Vagina (tissue), 2 donors: ENCODE measurements around the gene AQP7. TPM values are rescaled to one million over a fixed set of nuclear protein-coding genes. Genes with fewer than 3 reads are reported as not detected.

Experiments
- DNase-seq, 2 donors: peaks; one replicate each; pipeline ENCODE4 v3.0.0-alpha.2; 2017; ENCODE audit errors: extremely low spot score in 2 of 2
- H3K27ac ChIP-seq: fragments of 200-600 bp; sonication (generic); one replicate; pipeline ENCODE4 v1.5.1; 2019
- H3K27me3 ChIP-seq: fragments of 200-600 bp; sonication (generic); one replicate; pipeline ENCODE4 v1.5.1; 2019
- H3K36me3 ChIP-seq, 2 donors: fragments of 200-600 bp; sonication (generic); one replicate each; pipeline ENCODE4 v1.5.1; 2017 to 2019
- H3K4me1 ChIP-seq: fragments of 200-600 bp; sonication (generic); one replicate; pipeline ENCODE4 v1.5.1; 2019
- H3K4me3 ChIP-seq, 2 donors: fragments of 200-600 bp; sonication (generic); 1 replicate in 1 of 2; 2 replicates in 1 of 2; pipeline ENCODE4 v1.5.1; 2016 to 2019
- H3K9me3 ChIP-seq: fragments of 200-600 bp; sonication (generic); one replicate; pipeline ENCODE4 v1.5.1; 2019
- POLR2A ChIP-seq, 2 donors: fragments of 450-650 bp; IDR thresholded peaks; one replicate each; pipeline ENCODE4 v1.6.1; 2017; ENCODE audit warnings: antibody characterized with exemption in 2 of 2, mild to moderate bottlenecking in 2 of 2, moderate library complexity in 2 of 2
- POLR2AphosphoS5 ChIP-seq, 2 donors: sonication (generic); formaldehyde crosslinking; IDR thresholded peaks; one replicate each; pipeline ENCODE4 v1.9.0; 2017; ENCODE audit warnings: antibody characterized with exemption in 2 of 2, mild to moderate bottlenecking in 2 of 2, low read depth in 1 of 2; ENCODE audit not compliant: insufficient read depth in 1 of 2
- intact Hi-C: fragments of 100-400 bp; cut with DNase I; formaldehyde crosslinking; loops from one replicate; pipeline ENCODE4 v1.15.1; 2023
- total RNA-seq: library from RNA; depleted of rRNA; stranded (reverse); fragments of >200 nt; gene quantifications from one replicate; pipeline ENCODE4 v1.2.3, GENCODE V29; 2016
- TF ChIP-seq, protein P1 (sequence below), 3 experiments: fragments of 450-650 bp in 2 of 3; fragments of 200-600 bp in 1 of 3; sonication (generic) in 1 of 3; IDR thresholded peaks; one replicate each; pipeline ENCODE4 v1.5.1; 2017 to 2019; ENCODE audit warnings: antibody characterized with exemption in 3 of 3, mild to moderate bottlenecking in 2 of 3, moderate library complexity in 2 of 3

The AQP7 gene
- total RNA-seq, 1 donor from 2014 or later = 6.4 TPM

DNA sequence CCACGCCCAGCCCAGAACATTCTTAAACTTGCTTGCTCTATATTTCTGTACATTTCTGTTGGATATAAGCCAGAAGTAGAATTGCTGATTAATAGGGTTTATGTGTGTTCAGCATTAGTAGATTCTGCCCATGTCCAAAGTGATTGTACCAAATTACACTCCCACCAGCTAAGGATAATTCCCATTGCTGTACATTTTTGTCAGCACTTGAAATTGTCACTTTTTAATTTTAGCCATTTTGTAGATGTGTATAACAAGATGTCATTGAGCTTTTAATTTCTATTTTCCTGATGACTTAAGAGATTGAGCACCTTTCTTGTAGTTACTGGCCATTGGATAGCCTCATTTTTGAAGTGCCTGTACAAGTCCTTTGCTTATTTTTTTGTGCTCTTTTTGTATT lies 46.4 kb downstream of the AQP7 start:
- H3K36me3 ChIP-seq = peaks cover 0 to 20% of the 10 kb centered on the region in 2 donors
- intact Hi-C loops = no loop called here
- no peaks in the 10 kb centered on the region for H3K9me3 ChIP-seq
- H3K27me3 ChIP-seq = no peaks in the 10 kb centered on the region
- H3K27ac ChIP-seq = no peak overlapping the region
- no peaks in the 10 kb centered on the region for H3K4me1 ChIP-seq
- DNase-seq = no peak
- no peak overlapping the region for H3K4me3 ChIP-seq
- TF ChIP-seq POLR2AphosphoS5 (IDR thresholded peaks at IDR 0.05; ENCODE audit: insufficient read depth in 1 of 2, low read depth in 1 of 2) = no peak
- TF ChIP-seq, protein P1, sequence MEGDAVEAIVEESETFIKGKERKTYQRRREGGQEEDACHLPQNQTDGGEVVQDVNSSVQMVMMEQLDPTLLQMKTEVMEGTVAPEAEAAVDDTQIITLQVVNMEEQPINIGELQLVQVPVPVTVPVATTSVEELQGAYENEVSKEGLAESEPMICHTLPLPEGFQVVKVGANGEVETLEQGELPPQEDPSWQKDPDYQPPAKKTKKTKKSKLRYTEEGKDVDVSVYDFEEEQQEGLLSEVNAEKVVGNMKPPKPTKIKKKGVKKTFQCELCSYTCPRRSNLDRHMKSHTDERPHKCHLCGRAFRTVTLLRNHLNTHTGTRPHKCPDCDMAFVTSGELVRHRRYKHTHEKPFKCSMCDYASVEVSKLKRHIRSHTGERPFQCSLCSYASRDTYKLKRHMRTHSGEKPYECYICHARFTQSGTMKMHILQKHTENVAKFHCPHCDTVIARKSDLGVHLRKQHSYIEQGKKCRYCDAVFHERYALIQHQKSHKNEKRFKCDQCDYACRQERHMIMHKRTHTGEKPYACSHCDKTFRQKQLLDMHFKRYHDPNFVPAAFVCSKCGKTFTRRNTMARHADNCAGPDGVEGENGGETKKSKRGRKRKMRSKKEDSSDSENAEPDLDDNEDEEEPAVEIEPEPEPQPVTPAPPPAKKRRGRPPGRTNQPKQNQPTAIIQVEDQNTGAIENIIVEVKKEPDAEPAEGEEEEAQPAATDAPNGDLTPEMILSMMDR (IDR thresholded peaks at IDR 0.05) = no peak
- TF ChIP-seq POLR2A (IDR thresholded peaks at IDR 0.05) = no peak

DNA sequence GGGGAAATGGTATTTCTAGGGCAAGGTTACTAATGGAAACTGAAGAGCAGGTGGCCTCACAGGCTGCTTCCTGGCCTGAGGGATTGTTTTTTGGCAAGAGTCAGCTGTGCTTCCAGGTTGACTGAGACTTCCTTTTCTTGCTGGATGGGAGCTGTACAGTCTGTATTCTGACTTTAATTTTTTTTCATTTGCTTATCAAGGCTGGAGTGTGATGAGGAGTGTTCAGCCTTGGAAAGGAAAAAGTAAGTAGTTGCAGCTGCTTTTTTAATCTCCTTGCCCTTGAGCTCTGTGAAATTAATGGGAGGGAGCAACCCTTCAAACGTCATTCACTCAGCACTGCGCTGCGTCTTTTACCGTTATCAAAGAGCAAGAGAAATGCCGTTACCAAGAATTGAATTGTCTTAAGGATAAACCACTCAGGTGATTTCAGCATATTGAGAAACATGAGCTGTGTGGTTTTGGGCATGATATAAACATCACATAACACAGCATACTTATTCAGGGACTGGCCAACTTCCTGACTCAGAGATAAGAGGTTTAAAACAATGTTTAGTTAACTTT lies 47.6 kb downstream of the AQP7 start:
- H3K27ac ChIP-seq = no peak overlapping the region
- intact Hi-C loops = no loop called here

DNA sequence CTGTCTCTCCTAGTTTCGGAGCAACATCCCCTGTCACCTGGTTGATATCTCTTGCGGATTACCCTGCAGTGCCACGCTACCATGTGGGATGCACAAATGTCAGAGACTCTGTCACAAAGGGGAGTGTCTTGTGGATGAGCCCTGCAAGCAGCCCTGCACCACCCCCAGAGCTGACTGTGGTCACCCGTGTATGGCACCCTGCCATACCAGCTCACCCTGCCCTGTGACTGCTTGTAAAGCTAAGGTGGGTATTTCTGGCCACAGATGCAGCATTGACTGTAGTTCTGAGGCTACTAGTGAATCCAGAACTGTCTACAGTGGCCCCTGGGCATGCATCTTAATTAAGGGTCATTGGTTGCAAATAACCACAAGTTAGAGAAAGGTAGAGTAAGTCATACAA lies 50.8 kb downstream of the AQP7 start:
- intact Hi-C loops = no loop called here
- TF ChIP-seq POLR2AphosphoS5 (IDR thresholded peaks at IDR 0.05; ENCODE audit: insufficient read depth in 1 of 2, low read depth in 1 of 2) = no peak
- TF ChIP-seq, protein P1 (IDR thresholded peaks at IDR 0.05) = no peak
- no peak for TF ChIP-seq POLR2A (IDR thresholded peaks at IDR 0.05)

More for the DNA sequence above, 47.6 kb downstream of the AQP7 start:
- Histone ChIP-seq H3K36me3 (peaks cover 0 to 20% of the 10 kb centered on the region in 2 donors), H3K27me3 (no peaks in the 10 kb centered on the region), H3K9me3 (no peaks in the 10 kb centered on the region), H3K4me3 (no peak overlapping the region), H3K4me1 (no peaks in the 10 kb centered on the region)
- TF ChIP-seq POLR2A (IDR thresholded peaks at IDR 0.05) = no peak
- TF ChIP-seq, protein P1 (IDR thresholded peaks at IDR 0.05) = no peak
- TF ChIP-seq POLR2AphosphoS5 (IDR thresholded peaks at IDR 0.05; ENCODE audit: insufficient read depth in 1 of 2, low read depth in 1 of 2) = no peak
- DNase-seq = no peak

DNA sequence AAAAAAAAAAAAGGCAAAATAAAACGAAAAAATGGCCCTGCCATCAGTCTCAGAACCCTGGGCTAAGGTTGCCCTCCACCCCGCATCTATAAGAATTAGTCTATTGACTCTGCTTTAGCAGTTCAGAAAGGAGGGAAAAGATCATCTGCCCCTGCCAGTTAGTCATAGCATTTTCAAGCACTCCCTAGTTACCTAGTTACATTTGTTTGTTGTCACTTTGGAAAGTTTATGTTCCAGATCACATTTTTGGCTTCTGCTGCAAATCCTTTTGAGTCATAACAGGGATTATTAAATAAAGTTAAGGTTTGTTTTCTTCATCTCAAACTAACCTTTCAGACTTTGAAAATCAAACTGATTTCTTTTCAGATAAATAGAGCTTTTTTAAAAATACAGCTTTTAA lies 52.1 kb downstream of the AQP7 start:
- peaks cover 3 to 47% of the 10 kb centered on the region in 2 donors for H3K36me3 ChIP-seq
- no peaks in the 10 kb centered on the region for H3K4me1 ChIP-seq
- peak overlapping the region; percentile 7 for H3K27ac ChIP-seq
- DNase-seq = no peak
- H3K9me3 ChIP-seq = no peaks in the 10 kb centered on the region
- TF ChIP-seq, protein P1 (IDR thresholded peaks at IDR 0.05) = no peak
- no peak for TF ChIP-seq POLR2A (IDR thresholded peaks at IDR 0.05)
- no peak for TF ChIP-seq POLR2AphosphoS5 (IDR thresholded peaks at IDR 0.05; ENCODE audit: insufficient read depth in 1 of 2, low read depth in 1 of 2)
- H3K4me3 ChIP-seq = no peak overlapping the region
- intact Hi-C loops = no loop called here
- H3K27me3 ChIP-seq = no peaks in the 10 kb centered on the region

More for the DNA sequence above, 50.8 kb downstream of the AQP7 start:
- Histone ChIP-seq H3K27ac (no peak overlapping the region), H3K27me3 (no peaks in the 10 kb centered on the region), H3K9me3 (no peaks in the 10 kb centered on the region), H3K4me1 (no peaks in the 10 kb centered on the region), H3K4me3 (no peak overlapping the region), H3K36me3 (peaks cover 3 to 42% of the 10 kb centered on the region in 2 donors)
- DNase-seq = no peak

DNA sequence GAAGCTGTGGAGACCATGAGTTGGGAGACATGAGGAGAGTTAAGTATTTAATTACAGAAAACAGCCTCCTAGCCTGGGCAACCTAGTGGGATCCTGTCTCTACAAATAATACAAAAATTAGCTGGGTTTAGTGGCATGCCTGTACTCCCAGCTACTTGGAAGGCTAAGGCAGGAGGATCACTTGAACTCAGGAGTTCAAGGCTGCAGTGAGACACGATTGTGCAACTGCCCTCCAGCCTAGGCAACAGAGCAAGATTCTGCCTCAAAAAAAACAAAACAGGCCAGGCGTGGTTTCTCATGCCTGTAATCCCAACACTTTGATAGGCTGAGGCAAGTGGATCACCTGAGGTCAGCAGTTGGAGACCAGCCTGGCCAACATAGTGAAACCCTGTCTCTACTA lies 52.6 kb downstream of the AQP7 start:
- Histone ChIP-seq H3K27me3 (no peaks in the 10 kb centered on the region), H3K4me3 (no peak overlapping the region), H3K9me3 (no peaks in the 10 kb centered on the region), H3K4me1 (no peaks in the 10 kb centered on the region), H3K36me3 (peaks cover 3 to 49% of the 10 kb centered on the region in 2 donors), H3K27ac (peak overlapping the region; percentile 7)
- TF ChIP-seq POLR2AphosphoS5 (IDR thresholded peaks at IDR 0.05; ENCODE audit: insufficient read depth in 1 of 2, low read depth in 1 of 2) = no peak
- no peak for TF ChIP-seq POLR2A (IDR thresholded peaks at IDR 0.05)
- TF ChIP-seq, protein P1 (IDR thresholded peaks at IDR 0.05) = no peak
- intact Hi-C loops = no loop called here
- no peak for DNase-seq
